ENCODE data around the gene TEX30. TPM values are rescaled to one million over a fixed set of nuclear protein-coding genes. Genes with fewer than 3 reads are reported as not detected.

Gene TEX30
- polyA plus RNA-seq, 2 of the 4 experiments (the other 2 are of a cell fraction): 12.9 to 21.3 TPM

DNA sequence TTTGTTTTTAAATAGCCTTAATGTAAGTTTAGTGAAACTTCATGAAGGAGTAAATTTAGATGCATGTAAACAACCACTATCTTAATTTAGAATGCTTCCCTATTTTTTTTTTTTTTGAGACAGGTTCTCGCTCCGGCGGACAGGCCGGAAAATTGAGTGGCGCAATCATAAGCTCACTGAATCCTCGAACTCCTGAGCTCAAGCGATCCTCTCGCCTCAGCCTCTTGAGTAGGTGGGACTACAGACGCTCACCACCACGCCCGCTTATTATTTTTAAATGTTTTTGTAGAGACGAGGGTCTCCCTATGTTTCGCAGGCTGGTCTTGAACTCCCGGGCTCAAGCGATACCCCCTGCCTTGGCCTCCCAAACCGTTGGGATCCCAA is 1.6 kb downstream of the TEX30 start (continued):
- TF ChIP-seq, protein P1, sequence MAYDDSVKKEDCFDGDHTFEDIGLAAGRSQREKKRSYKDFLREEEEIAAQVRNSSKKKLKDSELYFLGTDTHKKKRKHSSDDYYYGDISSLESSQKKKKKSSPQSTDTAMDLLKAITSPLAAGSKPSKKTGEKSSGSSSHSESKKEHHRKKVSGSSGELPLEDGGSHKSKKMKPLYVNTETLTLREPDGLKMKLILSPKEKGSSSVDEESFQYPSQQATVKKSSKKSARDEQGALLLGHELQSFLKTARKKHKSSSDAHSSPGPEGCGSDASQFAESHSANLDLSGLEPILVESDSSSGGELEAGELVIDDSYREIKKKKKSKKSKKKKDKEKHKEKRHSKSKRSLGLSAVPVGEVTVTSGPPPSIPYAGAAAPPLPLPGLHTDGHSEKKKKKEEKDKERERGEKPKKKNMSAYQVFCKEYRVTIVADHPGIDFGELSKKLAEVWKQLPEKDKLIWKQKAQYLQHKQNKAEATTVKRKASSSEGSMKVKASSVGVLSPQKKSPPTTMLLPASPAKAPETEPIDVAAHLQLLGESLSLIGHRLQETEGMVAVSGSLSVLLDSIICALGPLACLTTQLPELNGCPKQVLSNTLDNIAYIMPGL (CRISPR knock-in tag; IDR thresholded peaks at IDR 0.05; ENCODE audit: borderline replicate concordance): no peak
- TF ChIP-seq RNF2 (IDR thresholded peaks at IDR 0.05; ENCODE audit: borderline replicate concordance, low read depth): no peak
- no peak for TF ChIP-seq MAZ (IDR thresholded peaks at IDR 0.05; ENCODE audit: borderline replicate concordance, low read depth, low read length)
- no peak for TF ChIP-seq KDM1A (IDR thresholded peaks at IDR 0.05; ENCODE audit: low read depth)

DNA sequence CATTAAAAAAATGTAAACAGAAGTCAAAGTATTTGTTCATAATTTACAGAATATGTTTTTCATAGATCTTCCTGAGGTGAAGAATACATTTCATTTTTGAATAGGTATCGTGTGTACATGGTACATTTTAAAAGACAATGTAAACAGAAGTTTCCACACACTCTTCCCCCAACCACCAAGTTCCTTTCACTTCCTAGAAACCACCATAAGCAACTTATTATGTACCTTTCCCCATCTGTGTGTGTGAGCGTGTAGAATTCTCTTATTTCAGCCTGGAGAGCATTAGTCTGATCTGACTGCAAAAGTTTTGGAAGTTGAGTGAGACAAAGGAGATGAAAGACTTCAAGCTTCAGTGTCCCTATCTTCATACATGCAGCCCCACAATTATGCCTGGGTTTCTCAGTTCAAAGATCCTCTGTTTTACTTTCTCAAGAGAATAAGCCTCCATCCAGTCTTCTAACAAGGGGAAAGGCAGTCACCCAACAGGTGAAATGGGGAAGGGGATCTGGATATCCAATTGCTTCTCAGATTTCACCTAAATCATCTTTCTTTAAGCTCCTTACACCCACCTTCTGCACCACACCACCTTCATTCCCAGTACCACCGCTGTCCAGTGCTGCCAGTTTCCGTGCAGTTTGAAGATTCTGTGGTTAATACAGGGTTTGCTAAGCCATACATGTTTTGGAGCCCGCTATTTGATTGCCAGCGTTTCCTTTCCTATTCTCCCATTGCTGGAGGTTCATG is 2.1 kb downstream of the TEX30 start:
- Histone ChIP-seq H3K27ac (no peak overlapping the region), H3K4me1 (0 out of 3 replicates have a peak, but pooled peaks cover 4% of the 10 kb centered on the region), H3K9me3 (no peaks in the 10 kb centered on the region), H3K4me2 (no peak overlapping the region), H3K4me3 (no peak overlapping the region)
- 93% methylated on average over 6 of the region's 6 CpGs for WGBS (ENCODE audit: missing lambda C conversion rate)
- no peak for ATAC-seq
- ChIA-PET CTCF (interaction anchor here (0.6 kb wide), 1 partner anchor 113 kb away, joined by 3 read pairs; no protein-coding TSS in a partner anchor), POLR2A (no interaction called here)
- no peak for DNase-seq (ENCODE audit: low read depth in 1 of 2, low spot score in 1 of 2)
- FAIRE-seq: no peak
- TF ChIP-seq, protein P2, sequence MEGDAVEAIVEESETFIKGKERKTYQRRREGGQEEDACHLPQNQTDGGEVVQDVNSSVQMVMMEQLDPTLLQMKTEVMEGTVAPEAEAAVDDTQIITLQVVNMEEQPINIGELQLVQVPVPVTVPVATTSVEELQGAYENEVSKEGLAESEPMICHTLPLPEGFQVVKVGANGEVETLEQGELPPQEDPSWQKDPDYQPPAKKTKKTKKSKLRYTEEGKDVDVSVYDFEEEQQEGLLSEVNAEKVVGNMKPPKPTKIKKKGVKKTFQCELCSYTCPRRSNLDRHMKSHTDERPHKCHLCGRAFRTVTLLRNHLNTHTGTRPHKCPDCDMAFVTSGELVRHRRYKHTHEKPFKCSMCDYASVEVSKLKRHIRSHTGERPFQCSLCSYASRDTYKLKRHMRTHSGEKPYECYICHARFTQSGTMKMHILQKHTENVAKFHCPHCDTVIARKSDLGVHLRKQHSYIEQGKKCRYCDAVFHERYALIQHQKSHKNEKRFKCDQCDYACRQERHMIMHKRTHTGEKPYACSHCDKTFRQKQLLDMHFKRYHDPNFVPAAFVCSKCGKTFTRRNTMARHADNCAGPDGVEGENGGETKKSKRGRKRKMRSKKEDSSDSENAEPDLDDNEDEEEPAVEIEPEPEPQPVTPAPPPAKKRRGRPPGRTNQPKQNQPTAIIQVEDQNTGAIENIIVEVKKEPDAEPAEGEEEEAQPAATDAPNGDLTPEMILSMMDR (IDR thresholded peaks at IDR 0.05): no peak
- TF ChIP-seq FOXS1 (CRISPR knock-in tag; IDR thresholded peaks at IDR 0.05) (no peak), JUNB (IDR thresholded peaks at IDR 0.05) (no peak), HOXB5 (CRISPR knock-in tag; IDR thresholded peaks at IDR 0.05) (no peak), NR3C1 (IDR thresholded peaks at IDR 0.05) (no peak), TP53 (CRISPR knock-in tag; IDR thresholded peaks at IDR 0.05) (no peak), CHD4 (IDR thresholded peaks at IDR 0.05; ENCODE audit: borderline replicate concordance) (no peak), GATA3 (IDR thresholded peaks at IDR 0.05; ENCODE audit: borderline replicate concordance) (no peak), RNF2 (IDR thresholded peaks at IDR 0.05; ENCODE audit: borderline replicate concordance, low read depth) (no peak)
- TF ChIP-seq, protein P3, sequence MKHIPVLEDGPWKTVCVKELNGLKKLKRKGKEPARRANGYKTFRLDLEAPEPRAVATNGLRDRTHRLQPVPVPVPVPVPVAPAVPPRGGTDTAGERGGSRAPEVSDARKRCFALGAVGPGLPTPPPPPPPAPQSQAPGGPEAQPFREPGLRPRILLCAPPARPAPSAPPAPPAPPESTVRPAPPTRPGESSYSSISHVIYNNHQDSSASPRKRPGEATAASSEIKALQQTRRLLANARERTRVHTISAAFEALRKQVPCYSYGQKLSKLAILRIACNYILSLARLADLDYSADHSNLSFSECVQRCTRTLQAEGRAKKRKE (CRISPR knock-in tag; IDR thresholded peaks at IDR 0.05; ENCODE audit: low read depth): no peak

DNA sequence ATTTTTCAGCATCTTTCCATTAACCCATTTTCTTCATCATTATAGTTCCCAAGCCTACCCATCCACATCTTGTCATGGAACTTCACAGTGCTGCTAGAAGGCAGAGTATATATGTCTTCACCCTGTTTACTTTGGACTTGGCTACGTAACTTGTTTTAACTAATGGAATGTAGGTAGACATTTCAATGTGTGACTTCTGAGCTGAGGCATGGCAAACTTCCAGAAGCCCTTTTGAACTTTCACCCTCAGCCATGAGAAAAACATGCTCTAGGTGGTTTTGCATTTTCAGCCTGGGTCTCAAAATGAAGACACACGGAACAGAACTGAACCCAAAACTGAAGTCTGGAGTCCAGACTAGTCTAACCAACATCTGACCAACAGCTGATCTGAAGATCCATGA is 3.2 kb downstream of the TEX30 start:
- WGBS (ENCODE audit: missing lambda C conversion rate): 77% methylated on average over 2 of the region's 2 CpGs
- CTCF ChIA-PET: interaction anchor here (1.8 kb wide), 1 partner anchor 29 kb away, joined by 5 read pairs; no protein-coding TSS in a partner anchor
- Histone ChIP-seq H3K27ac (no peak overlapping the region), H3K4me1 (0 out of 3 replicates have a peak, but pooled peaks cover 4% of the 10 kb centered on the region), H3K9me3 (no peaks in the 10 kb centered on the region), H3K4me2 (no peak overlapping the region), H3K4me3 (no peak overlapping the region)
- DNase-seq (ENCODE audit: low read depth in 1 of 2, low spot score in 1 of 2) (no peak), FAIRE-seq (no peak), ATAC-seq (no peak)
- POLR2A ChIA-PET: no interaction called here
- TF ChIP-seq CEBPB (IDR thresholded peaks at IDR 0.05): no peak
- TF ChIP-seq, protein P4, sequence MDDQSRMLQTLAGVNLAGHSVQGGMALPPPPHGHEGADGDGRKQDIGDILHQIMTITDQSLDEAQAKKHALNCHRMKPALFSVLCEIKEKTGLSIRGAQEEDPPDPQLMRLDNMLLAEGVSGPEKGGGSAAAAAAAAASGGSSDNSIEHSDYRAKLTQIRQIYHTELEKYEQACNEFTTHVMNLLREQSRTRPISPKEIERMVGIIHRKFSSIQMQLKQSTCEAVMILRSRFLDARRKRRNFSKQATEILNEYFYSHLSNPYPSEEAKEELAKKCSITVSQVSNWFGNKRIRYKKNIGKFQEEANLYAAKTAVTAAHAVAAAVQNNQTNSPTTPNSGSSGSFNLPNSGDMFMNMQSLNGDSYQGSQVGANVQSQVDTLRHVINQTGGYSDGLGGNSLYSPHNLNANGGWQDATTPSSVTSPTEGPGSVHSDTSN (IDR thresholded peaks at IDR 0.05): no peak
- no peak for TF ChIP-seq ZNF302 (CRISPR knock-in tag; IDR thresholded peaks at IDR 0.05)
- no peak for TF ChIP-seq RAD21 (conservative IDR thresholded peaks at IDR 0.05 in 1 of 2, IDR thresholded peaks at IDR 0.05 in 1 of 2)
- TF ChIP-seq JUNB (IDR thresholded peaks at IDR 0.05): no peak

Data from A549 (cell line).